MM.1S (cell line): ENCODE results near the gene NUDT8.

ENCODE experiments used
- CTCF ChIP-seq: fragments of 300-600 bp; sonication (generic); IDR thresholded peaks from 2 replicates; pipeline ENCODE4 v1.5.1; 2016; ENCODE audit warnings: antibody characterized with exemption, low read length, mixed read lengths
- EZH2phosphoT487 ChIP-seq: fragments of 300-600 bp; sonication (generic); IDR thresholded peaks from 2 replicates; pipeline ENCODE4 v1.6.1; 2018; ENCODE audit warnings: antibody characterized with exemption, low read length

- TF ChIP-seq CTCF, result no peak
- TF ChIP-seq EZH2phosphoT487, result no peak
These were observed 4.9 kb upstream of the NUDT8 start for GRCh38 chr11:67634366-67635230.
